GM21526 (cell line): Measurements from ENCODE around the gene SULT2B1.
A peak's percentile ranks its signal among the peaks of the same experiment; 100 is the strongest.
"Not testable (repeated sequence)": the region's sequence is repeated elsewhere in the genome, so short reads cannot be mapped to it uniquely, and the experiment has no call there.

Source experiments
- ATAC-seq: cut with Tn5 transposase; IDR thresholded peaks from one replicate; pipeline ENCODE4 v1.9.1; 2021; ENCODE audit warnings: moderate library complexity; ENCODE audit not compliant: unreplicated experiment, low FRiP score

Gene SULT2B1

DNA sequence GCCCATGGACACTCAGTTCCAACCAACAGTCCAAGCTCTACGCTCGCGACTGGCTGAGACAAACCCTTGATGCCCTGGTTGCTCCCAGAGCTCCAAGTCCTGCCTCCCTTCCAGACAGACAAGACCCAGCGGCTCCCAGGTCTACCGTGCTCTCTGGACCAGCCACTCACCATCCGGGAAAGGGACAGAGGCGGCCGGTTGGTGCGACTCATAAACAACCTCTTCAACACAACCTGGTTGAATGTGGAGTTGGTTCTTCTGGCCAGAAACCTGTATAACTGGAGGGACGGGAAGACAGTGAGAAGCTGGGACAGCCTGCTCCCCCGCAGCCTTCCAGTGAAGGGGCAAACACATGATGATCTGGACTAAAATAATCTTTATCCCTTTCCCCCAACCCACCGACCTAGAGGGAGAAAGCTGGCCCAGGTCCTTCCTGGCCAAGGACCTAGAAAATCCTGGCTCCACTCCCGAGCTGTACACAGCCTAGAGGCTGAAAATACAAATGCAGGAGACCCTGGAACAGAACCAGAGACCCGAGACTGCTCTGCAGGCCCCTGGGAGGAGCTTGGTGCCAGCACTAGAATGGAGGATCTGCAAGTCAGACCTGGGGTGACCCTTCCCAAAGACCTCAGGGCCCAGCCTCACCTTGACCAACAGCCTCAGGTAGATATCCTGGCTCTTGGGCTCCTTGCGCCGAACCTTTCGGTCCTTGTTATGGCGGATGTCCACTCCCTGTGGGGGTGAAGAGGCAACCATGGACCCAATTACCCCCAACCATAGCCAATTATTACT, 65.4 kb downstream of the SULT2B1 start:
- no peak for ATAC-seq

DNA sequence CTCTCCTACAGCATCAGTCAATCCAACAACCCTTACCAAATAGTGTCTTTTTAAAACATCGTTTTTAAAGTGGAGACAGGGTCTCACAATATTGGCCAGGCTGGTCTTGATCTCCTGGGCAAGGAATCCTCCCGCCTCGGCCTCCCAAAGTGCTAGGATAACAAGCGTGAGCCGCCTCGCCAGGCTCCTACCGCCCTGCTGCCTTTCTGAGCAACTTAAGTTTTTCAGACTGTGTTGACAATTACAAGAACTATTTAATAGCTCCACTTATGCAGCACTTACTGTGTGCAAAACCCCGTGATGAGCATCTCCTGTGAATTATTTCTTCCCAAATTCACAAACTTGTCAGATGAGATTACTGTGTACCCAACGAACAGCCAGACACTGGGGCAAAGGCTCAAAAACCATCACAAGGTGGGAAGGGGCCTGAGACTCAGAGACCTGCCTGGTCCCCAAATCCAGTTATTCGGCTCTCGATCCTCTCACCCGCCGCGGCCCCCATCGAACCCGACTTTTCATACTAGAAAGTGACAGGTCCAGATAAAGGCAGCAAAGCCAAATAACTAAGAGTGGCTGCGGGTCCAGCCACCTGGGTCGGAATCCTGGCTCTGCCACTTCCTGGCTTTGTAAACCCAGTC, 66.4 kb downstream of the SULT2B1 start:
- ATAC-seq = no peak

DNA sequence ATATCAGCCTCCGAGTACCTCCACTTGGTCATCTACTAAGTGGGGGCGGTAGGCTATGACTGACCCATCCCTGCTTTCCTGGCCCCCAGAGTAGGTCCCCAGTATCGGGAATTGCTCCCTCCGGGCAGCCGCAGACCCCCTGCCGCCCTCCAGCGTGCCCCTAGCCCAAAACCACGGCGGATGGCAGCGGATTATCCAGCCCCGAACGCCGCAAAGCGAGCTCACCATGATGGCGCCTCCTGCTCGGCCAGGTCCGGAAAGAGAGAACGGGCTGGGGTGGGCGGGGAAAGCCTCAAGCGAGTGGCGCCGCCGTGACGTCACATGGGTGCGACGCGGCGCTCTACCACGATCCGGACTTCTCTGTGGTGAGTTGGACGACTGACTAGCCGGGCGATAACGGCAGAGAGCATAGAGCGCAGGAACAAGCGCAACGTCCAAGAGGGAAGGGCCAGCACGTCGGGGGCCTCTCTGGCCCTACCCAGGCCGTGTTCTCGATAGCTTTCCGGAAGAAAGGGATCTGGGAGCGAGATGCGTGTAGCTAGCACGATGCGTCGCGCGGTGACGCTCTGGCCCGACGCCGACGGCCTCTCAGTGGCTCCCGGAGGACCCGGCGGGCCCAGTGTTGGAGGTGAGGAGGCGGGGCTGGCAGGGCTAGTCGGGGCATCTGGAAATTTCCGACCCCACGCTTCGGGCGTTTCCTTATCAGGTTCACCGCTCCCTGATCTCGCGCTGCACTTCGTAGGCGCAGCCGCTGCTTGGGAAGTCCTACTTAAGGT, 67.1 kb downstream of the SULT2B1 start, which contains the start of the genes RPL18 and SPHK2:
RPL18 (minus strand) TSS at position 263 of the 776 bp plus-strand sequence; CDS start at position 228, 35 bp downstream.
SPHK2 (plus strand) TSS at position 591 of the 776 bp plus-strand sequence. CDS start 1,009 bp downstream, outside the sequence.
- peak; percentile 65 for ATAC-seq

DNA sequence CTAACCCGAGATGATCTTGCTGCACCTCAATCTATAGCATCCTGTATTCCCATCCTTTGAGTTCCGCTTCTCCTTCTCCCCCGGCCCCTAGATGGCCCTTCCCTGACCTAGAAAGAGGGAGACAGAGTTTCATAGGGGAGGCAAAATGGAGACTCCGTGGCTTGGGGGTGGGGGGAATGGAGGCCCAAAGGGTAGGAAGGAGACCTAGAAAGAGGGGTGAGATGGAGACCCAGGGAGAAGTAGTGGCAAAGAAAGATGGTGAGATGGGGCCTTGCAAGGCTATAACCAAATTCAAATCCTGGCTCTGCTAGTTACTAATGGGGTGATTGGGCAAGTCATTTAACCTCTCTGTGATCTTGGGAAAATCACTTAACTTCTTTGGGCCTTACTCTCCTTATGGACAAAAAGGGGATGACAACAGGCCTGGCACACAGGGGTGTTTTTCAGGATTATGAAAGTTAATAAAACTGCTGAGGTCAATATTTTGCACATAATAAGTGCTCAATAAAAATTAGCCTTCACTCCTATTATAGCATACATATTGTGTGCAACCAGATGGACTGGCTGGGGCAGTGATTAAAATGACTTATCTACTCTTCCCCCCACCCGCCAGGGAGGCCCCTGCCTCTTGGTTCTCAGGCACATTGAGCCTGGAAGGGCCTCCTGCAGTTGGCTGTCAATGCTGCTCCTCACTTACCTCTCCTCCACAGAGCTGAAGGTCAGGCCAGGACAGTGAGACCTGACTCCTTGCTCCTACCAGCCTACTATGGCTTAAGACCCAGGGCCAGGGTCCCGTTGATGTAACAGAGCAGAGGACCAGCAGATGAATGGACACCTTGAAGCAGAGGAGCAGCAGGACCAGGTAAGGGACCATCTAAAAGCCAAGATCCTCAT, 68.0 kb downstream of the SULT2B1 start:
- ATAC-seq = no peak

DNA sequence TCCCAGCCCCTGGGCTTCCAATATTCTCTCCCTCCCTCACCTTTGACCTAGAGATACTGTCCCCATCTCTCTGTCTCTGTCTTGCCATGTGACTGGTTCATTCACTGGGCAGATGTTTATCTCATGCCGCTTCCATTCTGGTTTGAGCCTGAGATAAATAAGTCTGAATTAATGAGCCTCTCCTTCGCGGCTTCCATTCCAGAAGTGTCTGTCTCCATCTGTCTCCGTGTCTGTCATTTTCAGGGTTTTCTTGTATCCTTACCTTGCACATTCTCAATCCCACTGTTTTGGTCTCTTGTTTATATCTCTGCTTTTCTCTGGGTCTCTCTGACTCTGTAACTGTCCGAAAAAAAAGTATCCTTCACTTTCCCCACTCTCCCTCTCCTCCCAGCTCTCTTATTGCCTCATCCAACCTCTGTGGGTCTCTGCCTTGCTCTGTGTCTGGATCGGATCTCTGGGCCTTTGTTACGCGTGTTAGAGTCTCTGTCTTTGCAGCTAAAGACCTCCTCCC, 71.6 kb downstream of the SULT2B1 start:
- ATAC-seq = no peak

DNA sequence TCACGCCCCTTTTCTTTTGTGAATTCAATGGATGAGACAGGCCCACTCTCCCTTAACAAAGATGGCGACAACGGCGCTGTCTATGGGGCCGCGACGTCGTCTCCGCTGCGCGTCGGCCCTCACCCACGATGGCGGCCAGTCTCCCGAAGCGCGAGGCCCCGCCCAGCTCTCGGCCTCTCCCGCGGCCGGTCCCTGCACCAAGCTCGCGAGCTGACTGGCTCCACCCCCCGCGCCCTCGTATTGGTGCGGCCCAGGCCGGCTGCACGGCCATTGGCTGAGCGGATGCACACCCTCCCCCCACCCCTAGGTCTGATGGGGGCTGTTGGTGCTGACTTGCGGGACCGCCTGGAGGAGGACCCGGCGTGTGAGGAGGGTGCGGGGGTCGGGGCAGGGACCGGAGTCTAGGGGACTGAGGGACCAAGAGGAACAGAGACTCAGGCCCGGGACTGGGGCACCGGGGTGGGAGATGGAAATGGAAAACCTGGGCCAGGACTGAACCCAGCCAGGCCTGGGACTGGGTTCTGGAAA, 72.2 kb downstream of the SULT2B1 start:
- peak; percentile 51 for ATAC-seq

DNA sequence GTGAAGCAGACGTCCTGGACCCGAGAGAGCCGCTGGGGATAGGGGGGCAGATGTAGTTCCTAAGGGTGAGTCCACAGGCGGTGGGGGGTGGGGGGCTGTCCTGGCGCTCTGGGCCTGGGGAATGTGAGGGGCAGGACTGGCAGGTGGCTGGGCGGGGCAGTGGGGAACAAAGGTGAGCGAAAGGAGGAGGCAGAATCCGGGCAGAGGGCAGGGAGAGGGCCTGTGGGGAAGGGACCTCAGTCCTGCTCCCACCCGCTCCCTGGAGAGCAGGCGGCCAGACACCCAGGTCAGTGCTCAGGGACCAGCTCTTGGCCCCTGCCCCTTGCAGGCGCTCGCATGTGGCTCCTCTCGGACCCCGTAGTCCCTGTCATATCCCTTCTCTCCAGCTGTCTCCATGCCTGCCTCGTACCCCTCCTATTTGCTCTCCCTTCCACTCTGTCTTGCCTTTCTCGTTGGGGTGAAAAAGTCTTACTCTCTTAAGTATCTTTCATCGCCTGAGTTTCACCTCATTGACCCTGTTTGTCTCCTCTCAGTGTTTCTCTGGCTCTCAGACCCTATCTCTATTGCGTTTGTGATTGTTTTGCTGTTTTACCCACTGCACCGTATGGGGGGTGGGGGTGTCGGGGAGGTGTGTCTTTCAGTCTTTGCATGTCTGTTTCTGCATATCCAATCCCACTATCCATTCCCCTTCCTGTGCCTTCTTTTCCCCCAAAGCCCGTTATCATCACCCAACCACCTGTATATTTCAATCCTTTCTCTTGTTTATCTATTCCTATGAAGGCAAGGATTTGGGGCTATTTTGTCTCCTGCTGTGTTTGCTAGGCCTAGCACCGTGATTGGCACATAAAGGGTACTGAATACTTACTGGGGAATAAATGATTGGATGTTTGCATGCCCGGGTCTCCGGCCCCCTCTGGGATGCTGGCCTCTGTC, 73.1 kb downstream of the SULT2B1 start:
- ATAC-seq = no peak

DNA sequence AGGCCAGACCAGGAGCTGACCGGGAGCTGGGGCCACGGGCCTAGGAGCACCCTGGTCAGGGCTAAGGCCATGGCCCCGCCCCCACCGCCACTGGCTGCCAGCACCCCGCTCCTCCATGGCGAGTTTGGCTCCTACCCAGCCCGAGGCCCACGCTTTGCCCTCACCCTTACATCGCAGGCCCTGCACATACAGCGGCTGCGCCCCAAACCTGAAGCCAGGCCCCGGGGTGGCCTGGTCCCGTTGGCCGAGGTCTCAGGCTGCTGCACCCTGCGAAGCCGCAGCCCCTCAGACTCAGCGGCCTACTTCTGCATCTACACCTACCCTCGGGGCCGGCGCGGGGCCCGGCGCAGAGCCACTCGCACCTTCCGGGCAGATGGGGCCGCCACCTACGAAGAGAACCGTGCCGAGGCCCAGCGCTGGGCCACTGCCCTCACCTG, 73.9 kb downstream of the SULT2B1 start:
- ATAC-seq = no peak

DNA sequence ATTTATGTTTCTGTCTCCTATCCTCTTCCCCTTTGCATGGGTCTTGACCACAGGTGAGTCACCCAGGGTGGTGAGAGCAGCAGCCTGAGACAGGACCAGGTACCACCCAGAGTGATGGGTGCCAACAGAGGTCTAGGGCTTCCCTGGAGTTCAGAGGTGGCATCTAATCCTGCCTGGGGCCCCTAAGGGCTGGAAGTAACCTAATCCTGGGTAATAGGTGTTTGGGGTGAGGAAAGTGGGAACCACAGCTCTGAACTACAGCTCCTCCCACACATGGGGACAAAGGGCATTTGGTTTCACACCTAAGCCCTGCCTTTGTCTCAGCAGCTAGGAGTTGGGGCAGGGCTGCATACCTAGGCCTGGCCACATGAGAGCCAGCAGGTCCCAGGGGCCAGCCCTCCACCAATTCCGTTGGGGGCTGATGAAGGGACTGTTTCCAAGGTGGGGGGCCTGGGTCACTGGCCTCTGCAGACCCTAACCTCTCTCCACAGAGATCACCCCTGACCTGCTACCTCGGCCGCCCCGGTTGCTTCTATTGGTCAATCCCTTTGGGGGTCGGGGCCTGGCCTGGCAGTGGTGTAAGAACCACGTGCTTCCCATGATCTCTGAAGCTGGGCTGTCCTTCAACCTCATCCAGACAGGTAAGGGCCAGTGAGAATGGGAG, 75.4 kb downstream of the SULT2B1 start:
- no peak for ATAC-seq

DNA sequence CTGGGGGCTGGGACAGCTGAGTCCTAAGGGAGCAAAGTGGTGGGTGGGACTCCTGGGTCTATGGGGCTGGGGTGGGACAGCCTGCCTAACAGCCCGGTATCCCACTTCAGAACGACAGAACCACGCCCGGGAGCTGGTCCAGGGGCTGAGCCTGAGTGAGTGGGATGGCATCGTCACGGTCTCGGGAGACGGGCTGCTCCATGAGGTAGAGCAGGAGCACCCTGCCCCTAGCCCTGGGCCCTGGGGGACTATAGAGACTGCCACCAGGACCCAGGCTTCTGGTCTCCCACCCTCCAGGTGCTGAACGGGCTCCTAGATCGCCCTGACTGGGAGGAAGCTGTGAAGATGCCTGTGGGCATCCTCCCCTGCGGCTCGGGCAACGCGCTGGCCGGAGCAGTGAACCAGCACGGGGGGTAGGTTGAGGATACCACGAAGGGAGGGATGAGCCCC, 75.9 kb downstream of the SULT2B1 start:
- no peak for ATAC-seq

DNA sequence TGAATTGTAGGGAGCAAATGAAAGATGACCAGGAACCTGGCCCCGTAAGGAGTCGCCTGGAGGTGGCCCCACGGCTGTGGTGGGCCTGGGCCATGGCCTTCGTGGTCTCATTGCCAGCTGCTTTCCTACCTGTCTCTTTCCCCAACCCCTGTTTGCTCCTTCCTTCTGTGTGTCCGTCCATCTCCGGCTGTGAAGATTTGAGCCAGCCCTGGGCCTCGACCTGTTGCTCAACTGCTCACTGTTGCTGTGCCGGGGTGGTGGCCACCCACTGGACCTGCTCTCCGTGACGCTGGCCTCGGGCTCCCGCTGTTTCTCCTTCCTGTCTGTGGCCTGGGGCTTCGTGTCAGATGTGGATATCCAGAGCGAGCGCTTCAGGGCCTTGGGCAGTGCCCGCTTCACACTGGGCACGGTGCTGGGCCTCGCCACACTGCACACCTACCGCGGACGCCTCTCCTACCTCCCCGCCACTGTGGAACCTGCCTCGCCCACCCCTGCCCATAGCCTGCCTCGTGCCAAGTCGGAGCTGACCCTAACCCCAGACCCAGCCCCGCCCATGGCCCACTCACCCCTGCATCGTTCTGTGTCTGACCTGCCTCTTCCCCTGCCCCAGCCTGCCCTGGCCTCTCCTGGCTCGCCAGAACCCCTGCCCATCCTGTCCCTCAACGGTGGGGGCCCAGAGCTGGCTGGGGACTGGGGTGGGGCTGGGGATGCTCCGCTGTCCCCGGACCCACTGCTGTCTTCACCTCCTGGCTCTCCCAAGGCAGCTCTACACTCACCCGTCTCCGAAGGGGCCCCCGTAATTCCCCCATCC, 76.7 kb downstream of the SULT2B1 start:
- no peak for ATAC-seq

DNA sequence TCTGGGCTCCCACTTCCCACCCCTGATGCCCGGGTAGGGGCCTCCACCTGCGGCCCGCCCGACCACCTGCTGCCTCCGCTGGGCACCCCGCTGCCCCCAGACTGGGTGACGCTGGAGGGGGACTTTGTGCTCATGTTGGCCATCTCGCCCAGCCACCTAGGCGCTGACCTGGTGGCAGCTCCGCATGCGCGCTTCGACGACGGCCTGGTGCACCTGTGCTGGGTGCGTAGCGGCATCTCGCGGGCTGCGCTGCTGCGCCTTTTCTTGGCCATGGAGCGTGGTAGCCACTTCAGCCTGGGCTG, 77.3 kb downstream of the SULT2B1 start:
- ATAC-seq = no peak

DNA sequence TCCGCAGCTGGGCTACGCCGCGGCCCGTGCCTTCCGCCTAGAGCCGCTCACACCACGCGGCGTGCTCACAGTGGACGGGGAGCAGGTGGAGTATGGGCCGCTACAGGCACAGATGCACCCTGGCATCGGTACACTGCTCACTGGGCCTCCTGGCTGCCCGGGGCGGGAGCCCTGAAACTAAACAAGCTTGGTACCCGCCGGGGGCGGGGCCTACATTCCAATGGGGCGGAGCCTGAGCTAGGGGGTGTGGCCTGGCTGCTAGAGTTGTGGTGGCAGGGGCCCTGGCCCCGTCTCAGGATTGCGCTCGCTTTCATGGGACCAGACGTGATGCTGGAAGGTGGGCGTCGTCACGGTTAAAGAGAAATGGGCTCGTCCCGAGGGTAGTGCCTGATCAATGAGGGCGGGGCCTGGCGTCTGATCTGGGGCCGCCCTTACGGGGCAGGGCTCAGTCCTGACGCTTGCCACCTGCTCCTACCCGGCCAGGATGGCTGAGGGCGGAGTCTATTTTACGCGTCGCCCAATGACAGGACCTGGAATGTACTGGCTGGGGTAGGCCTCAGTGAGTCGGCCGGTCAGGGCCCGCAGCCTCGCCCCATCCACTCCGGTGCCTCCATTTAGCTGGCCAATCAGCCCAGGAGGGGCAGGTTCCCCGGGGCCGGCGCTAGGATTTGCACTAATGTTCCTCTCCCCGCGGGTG, 77.8 kb downstream of the SULT2B1 start:
- ATAC-seq = no peak

DNA sequence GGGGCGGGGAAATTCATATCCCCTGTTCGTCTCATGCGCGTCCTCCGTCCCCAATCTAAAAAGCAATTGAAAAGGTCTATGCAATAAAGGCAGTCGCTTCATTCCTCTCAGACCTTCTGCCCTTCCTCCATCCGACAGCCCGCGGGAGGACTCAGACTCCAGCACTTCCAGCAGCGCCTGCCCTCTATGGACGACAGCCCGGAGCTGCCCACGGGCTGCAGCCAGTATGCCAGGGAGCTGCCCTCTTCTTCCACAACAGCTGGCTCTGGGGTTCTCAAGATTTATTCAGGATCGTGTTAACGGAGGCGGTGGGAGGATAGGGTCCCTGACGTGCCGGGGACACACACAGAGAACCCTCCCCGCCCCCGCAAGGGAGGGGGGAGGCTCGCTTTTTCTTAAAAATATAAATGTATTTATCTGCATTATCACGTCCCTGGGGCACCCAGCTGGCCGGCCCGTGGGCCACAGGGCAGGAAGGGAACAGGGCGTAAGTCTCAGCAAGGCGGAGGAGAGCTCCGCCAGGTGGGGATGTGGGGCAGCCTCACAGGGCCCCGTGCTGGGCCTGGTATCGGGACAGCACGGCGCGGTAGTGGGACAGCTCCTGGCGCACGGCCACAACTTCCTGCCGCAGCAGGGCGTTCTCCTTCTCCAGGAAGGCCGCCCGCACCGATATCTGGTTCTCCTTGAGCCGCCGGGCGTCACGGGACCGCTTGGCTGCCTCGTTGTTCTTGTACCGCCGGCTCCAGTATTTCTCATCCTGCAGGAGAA, 78.5 kb downstream of the SULT2B1 start:
- ATAC-seq = no peak

DNA sequence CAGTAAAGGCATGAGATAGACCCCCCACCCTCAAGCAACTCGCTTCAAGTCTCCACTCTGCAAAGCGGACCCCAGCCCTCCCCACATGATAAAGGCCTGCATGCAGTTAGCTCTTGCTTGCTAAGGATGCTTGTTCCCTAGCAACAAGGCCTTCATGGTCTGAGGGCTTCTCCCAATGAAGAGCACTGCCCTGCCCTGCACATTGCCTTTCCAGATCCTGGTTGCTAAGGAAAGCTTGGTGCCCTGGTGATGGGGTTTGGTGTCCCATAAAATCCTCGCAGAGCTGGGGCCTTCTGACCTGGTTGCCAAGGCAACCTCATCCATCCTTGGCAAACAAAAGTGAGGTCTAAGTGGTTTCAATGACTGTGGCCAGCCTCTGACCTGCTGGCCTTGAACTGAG, 79.3 kb downstream of the SULT2B1 start:
- ATAC-seq = no peak

DNA sequence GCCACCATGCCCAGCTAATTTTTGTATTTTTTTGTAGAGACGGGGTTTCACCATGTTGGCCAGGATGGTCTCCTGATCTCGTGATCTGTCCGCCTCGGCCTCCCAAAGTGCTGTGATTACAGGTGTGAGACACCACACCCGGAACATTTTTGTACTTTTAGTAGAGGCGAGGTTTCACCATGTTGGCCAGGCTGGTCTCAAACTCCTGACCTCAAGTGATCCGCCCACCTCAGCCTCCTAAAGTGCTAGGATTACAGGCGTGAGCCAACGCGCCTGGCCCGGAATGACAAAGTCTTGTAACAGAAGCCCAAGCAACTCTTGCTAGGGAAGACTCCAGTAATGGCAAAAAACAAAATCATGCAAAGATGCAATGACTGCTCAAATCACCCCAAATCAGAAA, 80.3 kb downstream of the SULT2B1 start:
- ATAC-seq = not testable (repeated sequence)
